K562 (cell line): ENCODE results near the gene MED29. TPM values are rescaled to one million over a fixed set of nuclear protein-coding genes. Genes with fewer than 3 reads are reported as not detected.

Experiments used
- CC2D1A ChIP-seq: fragments of 450-650 bp; IDR thresholded peaks from 2 replicates; pipeline ENCODE4 v1.6.1; 2017; ENCODE audit warnings: mild to moderate bottlenecking
- CHD7 ChIP-seq: fragments of 200-600 bp; sonication (generic); IDR thresholded peaks from one replicate; pipeline ENCODE4 v1.6.1; 2012; ENCODE audit warnings: mild to moderate bottlenecking, low read depth, low read length, inconsistent platforms
- FOXK2 ChIP-seq, 2 experiments: fragments of 450-650 bp; IDR thresholded peaks in 1 of 2; conservative IDR thresholded peaks in 1 of 2; 2 replicates each; pipeline ENCODE4 v1.6.1; 2016; ENCODE audit warnings: low read depth in 2 of 2, mild to moderate bottlenecking in 1 of 2
- GATAD2B ChIP-seq: fragments of 450-650 bp; IDR thresholded peaks from 2 replicates; pipeline ENCODE4 v1.6.1; 2017; ENCODE audit warnings: mild to moderate bottlenecking, borderline replicate concordance
- RBM34 ChIP-seq: fragments of 200-400 bp; formaldehyde crosslinking; IDR thresholded peaks from 2 replicates; pipeline ENCODE4 v1.6.1; 2018; ENCODE audit warnings: low read length, borderline replicate concordance; ENCODE audit not compliant: insufficient read depth
- SNAPC5 ChIP-seq: fragments of 250-450 bp; sonication (Bioruptor Pico); IDR thresholded peaks from 2 replicates; pipeline ENCODE4 v1.8.0; 2021; ENCODE audit warnings: moderate library complexity, mild to moderate bottlenecking, inconsistent platforms
- YBX1 ChIP-seq: fragments of 450-650 bp; IDR thresholded peaks from 2 replicates; pipeline ENCODE4 v1.7.1; 2016; ENCODE audit warnings: mild to moderate bottlenecking
- ZFP91 ChIP-seq: sonication (generic); formaldehyde crosslinking; IDR thresholded peaks from 2 replicates; pipeline ENCODE4 v1.8.0; 2022; ENCODE audit warnings: mild to moderate bottlenecking, missing genetic modification reagents
- ZNF408 ChIP-seq: fragments of 250-450 bp; sonication (Bioruptor Pico); IDR thresholded peaks from 2 replicates; pipeline ENCODE4 v1.4.0; 2020; ENCODE audit warnings: low read depth, mild to moderate bottlenecking, moderate library complexity
- ZNF512 ChIP-seq: IDR thresholded peaks from 2 replicates; pipeline ENCODE4 v1.6.1; 2016; ENCODE audit warnings: missing genetic modification characterization, missing compliant biosample characterization
- ZNF561 ChIP-seq: fragments of 450-650 bp; formaldehyde crosslinking; conservative IDR thresholded peaks from 2 replicates; pipeline ENCODE4 v1.4.0; 2020; ENCODE audit warnings: mild to moderate bottlenecking, moderate library complexity
- ZNF76 ChIP-seq: fragments of 250-450 bp; sonication (Bioruptor Pico); IDR thresholded peaks from 2 replicates; pipeline ENCODE4 v1.4.0; 2020; ENCODE audit warnings: mild to moderate bottlenecking, moderate library complexity, borderline replicate concordance
- ZNF778 ChIP-seq: fragments of 450-650 bp; formaldehyde crosslinking; IDR thresholded peaks from 2 replicates; pipeline ENCODE4 v1.4.0; 2020; ENCODE audit warnings: mild to moderate bottlenecking, moderate library complexity
- polyA plus RNA-seq, 8 experiments: library from polyadenylated mRNA; depleted of rRNA in 4 of 8; stranded (reverse) in 5 of 8; unstranded in 3 of 8; fragments of >200 nt; fragmentation: Nextera tagmentation in 2 of 8; fragmentation: Illumina TruSeq in 1 of 8; extraction: Ambion mirVana in 2 of 8; extraction: Trizol in 1 of 8; gene quantifications; 2 replicates each; pipeline versions ENCODE4 v1.2.1 to v1.2.3, GENCODE V29; 2011 to 2014; ENCODE audit warnings: inconsistent platforms in 1 of 8, missing spikeins in 1 of 8
- total RNA-seq, 7 experiments: library from RNA; depleted of rRNA in 6 of 7; stranded (reverse); fragments of >200 nt in 6 of 7; fragmentation: Illumina TruSeq in 2 of 7; extraction: Trizol in 2 of 7; gene quantifications; 2 replicates each; pipeline versions ENCODE4 v1.2.1 to v1.2.3, GENCODE V29; 2011 to 2021; ENCODE audit warnings: low replicate concordance in 1 of 7

Gene MED29
- total and polyA plus RNA-seq, 9 of the 15 experiments (the other 6 are each of a cell fraction or from before 2014, with no cell fraction given): 1.8 to 22.6 (median 12.4) TPM

- TF ChIP-seq ZNF512 (tag) (no peak), RBM34 (no peak), CC2D1A (no peak), ZNF408 (no peak), ZNF76 (CRISPR knock-in tag) (no peak), ZFP91 (no peak), YBX1 (no peak), ZNF778 (CRISPR knock-in tag) (no peak), CHD7 (no peak), SNAPC5 (CRISPR knock-in tag) (no peak), FOXK2 (conservative IDR thresholded peaks at IDR 0.05 in 1 of 2, IDR thresholded peaks at IDR 0.05 in 1 of 2; ENCODE audit: low read depth in 2 of 2) (peak in 1 of 2 experiments; percentile 71; a peak in 1 of 4 replicates), ZNF561 (no peak), GATAD2B (no peak)
Observed at GRCh38 chr19:39390751-39391437, at the start of gene MED29, which contains the start of gene PAF1 (continued).
